ENCODE data around the gene IFNL1. TPM values are rescaled to one million over a fixed set of nuclear protein-coding genes. Genes with fewer than 3 reads are reported as not detected.
A peak's percentile ranks its signal among the peaks of the same experiment; 100 is the strongest.
"Not testable (repeated sequence)": the region's sequence is repeated elsewhere in the genome, so short reads cannot be mapped to it uniquely, and the experiment has no call there.

IFNL1 gene
- total RNA-seq, 1 donor from 2014 or later: not detected

DNA sequence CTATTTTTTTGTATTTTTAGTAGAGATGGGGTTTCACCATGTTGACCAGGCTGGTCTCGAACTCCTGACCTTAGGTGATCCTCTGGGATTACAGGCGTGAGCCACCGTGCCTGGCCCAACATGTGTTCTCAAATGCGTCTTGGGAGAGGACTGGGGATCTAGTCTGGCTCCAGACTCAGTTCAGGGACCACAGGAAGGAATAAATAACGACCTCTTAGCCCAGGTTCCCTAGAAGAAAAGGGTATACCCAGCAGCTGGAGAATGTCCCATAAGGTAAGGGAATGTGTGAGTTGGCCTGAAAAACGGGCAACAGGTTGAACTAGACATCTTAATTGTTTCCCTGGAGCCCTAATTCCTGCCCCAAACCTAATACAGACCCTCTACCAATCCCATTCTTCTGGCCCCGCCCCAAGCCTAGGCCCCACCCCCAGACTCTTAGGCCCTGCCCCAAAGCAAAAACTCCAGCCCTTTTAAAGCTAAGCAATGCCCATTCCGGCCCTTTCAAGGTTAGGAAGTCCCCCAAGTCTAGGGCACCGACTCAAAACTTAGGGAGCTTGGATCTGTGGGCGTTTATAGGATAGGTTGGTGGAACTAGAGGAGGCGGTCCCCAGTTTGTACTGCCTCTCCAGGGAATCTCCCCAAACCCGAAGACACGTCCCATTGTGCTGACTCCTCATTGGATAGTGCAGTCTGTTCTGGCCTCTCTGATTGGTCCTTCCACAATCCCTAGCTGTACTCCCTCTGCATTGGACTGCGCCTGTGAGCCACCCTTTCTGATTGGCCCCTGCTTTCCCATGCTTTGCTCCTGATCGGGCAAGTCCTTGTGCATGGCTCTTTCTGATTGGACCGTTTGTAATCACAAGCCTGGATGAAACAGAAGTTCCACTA, 29.8 kb downstream of the IFNL1 start:
- no peak for DNase-seq (ENCODE audit: low spot score in 2 of 2)
- FAIRE-seq: no peak

DNA sequence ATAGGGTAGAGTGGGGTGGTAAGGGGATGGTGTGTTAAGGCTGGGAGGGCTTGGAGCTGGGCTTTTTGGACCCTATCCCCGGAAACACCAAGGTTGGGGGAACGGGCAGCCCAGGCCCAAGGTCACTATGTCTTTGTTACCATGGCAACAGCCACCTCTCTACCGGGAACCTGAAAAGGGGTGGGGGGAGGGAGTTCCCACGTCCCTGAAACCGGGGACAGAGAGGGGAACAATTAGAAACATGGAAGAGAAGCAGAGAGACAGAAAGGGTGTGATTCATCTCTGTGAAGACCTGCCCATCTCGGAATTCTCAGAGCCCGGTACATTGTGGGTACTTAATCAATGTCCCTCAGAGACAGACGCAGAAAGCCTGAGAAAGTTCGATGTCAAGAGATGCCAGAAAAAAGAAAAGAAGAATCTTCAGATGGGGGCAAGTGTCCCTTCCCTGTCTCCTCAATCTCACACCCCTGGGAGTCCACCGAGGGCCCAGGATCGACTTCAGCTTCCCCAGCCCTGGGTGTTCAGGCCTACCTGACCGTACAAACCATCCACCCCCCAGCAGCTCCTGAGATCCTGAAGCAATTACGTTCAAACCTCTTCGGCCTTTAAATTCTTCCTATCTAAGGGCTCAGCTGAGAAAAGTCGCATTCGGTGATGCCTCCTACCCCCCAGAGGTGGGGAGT, 31.3 kb downstream of the IFNL1 start:
- no peak for FAIRE-seq
- no peak for DNase-seq (ENCODE audit: low spot score in 2 of 2)

DNA sequence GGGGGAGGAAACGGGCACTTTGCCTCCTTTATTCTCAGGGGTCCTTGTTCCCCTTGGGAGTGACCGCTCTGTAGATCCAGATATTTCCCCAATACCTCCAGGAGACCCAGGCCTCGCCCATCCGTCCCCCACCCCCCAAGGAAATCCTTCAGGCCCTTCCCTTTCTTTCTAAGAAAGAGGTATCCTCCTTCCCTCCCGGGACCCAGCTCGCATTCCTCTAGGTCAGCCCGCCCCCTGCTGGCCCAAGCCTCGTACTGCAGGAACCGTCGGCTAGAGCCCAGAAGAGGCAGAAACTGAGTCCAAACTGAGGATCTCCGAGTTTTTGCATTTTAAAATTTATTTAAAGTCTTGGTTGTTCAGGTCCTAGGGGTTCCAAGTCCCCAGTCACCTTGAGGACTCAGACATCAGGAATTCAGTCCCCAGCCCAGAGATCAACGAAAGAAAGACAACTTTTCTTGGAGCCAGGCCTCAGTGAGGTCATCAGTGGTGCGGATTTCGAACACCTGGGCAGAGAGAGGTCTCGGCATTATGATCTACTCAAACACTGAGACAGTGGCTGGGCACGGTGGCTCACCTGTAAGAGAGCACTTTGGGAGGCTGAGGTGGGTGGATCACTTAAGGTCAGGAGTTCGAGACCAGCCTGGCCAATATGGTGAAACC, 32.0 kb downstream of the IFNL1 start:
- no peak for FAIRE-seq

DNA sequence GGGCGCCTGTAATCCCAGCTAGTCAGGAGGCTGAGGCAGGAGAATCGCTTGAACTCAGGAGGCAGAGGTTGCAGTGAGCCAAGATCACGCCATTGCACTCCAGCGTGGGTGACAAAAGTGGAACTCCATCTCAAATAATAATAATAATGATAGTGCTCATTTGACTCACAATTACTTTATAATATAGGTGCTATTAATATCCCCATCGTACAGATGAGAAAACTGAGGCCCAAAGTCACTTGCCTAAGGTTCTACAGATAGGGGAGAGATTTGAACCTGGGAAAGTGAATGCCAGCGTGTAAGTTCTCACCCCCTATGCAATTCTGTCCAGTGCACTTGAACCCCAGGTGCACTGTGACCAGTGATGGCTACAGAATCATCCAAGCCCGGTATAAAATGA, 33.7 kb downstream of the IFNL1 start:
- no peak for FAIRE-seq
- DNase-seq (ENCODE audit: low spot score in 2 of 2): no peak

More for the DNA sequence above, 32.0 kb downstream of the IFNL1 start:
- DNase-seq (ENCODE audit: low spot score in 2 of 2): peak; percentile 77 to 85

DNA sequence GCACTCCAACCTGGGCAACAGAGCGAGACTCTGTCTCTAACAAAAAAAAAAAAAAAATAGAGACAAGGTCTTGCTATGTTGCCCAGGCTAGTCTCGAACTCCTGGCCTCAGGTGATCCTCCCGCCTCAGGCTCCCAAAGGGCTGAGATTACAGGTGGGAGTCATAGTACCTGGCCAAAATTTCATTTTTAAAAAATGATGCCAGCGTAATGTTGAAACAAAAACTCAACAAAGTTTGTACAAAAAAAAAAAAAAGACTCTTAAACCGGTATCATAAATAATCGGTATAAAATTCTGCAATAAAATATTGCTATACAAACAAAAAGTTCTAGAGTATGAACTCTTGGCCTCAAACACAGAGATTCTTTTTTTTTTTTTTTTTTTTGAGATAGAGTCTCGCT, 36.1 kb downstream of the IFNL1 start:
- DNase-seq (ENCODE audit: low spot score in 2 of 2) (no peak), FAIRE-seq (no peak)

DNA sequence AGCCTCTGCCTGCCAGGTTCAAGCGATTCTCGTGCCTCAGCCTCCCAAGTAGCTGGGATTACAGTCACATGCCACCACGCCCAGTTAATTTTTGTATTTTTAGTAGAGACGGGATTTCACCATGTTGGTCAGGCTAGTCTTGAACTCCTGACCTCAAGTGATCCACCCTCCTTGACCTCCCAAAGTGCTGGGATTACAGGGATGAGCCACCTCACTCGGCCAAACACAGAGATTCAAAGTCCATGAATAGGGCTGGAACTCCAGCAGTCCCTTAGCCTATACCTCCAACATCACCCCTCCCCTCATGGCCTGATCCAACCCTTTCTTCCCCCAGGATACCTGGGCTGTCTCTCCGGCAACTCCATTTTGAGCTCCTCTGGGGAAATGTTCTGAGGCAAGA, 36.5 kb downstream of the IFNL1 start:
- not testable (repeated sequence) for DNase-seq (ENCODE audit: low spot score in 2 of 2); FAIRE-seq

DNA sequence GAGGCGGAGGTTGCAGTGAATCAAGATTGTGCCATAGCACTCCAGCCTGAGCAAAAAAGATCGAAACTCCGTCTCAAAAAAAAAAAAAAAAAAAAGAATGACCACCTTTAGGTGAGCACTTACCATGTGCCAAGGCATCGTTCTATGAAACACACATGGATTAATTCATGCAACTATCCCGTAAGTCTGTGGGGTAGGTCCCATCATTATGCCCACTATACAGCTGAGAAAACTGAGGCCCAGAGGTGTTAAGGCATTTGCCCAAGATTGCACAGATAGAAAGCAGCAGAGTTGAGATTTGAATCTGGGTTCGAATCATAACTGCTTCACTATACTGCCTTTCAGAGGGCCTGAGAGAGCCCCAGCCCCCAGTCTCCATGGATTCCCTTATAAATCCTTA, 37.3 kb downstream of the IFNL1 start:
- FAIRE-seq (no peak), DNase-seq (ENCODE audit: low spot score in 2 of 2) (no peak)

DNA sequence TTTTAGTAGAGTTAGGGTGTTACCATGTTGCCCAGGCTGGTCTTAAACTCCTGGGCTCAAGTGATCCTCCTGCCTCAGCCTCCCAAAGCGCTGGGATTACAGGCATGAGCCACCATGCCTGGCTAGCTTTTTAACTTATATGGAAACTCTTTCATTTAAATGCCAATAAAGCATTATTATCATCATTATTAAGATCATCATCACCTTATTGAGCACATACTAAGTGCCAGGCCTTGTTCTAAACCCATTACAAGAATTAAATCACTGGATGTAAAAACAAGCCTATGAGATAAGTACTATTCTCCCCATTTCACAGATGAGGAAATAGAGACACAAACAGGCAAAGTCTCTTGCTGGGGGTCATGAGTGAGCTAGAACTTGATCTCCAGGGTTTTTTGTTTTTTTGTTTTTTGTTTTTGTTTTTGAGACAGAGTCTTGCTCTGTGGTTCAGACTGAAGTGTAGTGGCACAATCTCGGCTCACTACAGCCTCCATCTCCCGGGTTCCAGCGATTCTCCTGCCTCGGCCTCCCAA, 38.3 kb downstream of the IFNL1 start:
- no peak for FAIRE-seq
- DNase-seq (ENCODE audit: low spot score in 2 of 2): no peak

DNA sequence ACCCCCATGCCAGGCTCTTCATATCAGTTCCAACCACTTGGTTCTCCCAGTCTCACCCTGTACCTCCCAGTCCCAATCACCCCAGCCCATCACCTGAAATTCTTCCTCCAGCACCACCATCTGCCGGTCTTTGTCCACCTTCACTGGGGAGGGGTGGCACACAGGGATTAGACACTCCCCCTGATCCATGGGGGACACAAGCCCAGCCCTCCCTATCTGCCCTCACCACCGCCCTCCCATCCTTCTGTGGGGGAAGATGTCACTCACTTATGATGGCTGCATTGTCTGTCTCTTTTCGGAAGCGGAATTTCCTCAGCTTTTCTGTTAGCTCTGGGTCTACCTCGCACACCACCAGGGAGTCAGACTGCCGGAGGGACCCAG, 39.0 kb downstream of the IFNL1 start:
- no peak for DNase-seq (ENCODE audit: low spot score in 2 of 2)

DNA sequence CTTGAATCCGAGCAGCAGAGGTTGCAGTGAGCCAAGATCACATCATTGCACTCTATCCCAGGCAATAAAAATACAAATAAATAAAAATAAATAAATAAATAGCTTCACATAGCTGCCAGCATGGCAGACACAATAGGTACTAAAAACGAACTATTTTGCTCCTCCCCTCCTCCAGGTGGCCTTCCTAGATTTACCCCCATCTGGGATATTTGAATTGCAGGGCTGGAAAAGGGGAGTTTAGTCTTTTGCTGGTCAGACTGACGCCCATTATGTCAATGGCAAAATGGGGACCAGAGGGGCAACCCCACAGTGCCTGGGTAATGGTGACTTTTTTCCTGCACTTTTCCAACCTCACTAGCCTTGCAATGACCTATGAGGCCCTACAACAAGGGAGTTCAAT, 40.3 kb downstream of the IFNL1 start:
- DNase-seq (ENCODE audit: low spot score in 2 of 2) (no peak), FAIRE-seq (no peak)

More for the DNA sequence above, 39.0 kb downstream of the IFNL1 start:
- FAIRE-seq: no peak

DNA sequence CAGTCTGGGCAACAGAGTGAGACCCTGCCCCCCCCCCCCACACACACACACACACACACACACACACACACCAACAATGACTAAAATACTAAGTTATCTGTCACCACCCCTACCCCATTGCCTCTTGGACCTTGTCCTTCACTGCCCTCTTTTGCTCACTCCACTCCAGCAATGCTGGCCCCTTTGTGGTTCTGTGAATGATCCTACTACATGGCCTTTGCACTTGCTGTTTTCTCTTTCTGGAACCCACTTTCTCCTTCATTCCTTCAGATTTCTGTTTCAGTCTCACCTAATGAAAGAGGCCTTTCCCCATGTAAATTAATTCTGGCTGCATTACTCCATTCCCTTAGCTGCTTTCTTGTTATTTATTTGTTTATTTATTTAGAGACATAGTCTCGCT, 43.5 kb downstream of the IFNL1 start:
- FAIRE-seq (no peak), DNase-seq (ENCODE audit: low spot score in 2 of 2) (no peak)

DNA sequence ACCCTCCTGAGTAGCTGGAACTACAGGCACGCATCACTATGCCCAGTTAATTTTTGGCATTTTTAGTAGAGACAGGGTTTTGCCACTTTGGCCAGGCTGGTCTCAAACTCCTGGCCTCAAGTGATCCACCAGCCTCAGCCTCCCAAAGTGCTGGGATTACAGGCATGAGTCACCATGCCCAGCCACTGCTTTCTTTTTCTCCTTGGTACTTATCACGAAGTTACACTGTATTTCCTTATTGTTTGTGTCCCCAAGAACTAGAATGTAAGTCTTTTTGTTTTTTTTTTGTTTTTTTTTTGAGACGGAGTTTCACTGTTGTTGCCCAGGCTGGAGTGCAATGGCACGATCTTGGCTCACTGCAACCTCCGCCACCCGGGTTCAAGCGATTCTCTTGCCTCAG, 43.9 kb downstream of the IFNL1 start:
- FAIRE-seq; DNase-seq (ENCODE audit: low spot score in 2 of 2): not testable (repeated sequence)

DNA sequence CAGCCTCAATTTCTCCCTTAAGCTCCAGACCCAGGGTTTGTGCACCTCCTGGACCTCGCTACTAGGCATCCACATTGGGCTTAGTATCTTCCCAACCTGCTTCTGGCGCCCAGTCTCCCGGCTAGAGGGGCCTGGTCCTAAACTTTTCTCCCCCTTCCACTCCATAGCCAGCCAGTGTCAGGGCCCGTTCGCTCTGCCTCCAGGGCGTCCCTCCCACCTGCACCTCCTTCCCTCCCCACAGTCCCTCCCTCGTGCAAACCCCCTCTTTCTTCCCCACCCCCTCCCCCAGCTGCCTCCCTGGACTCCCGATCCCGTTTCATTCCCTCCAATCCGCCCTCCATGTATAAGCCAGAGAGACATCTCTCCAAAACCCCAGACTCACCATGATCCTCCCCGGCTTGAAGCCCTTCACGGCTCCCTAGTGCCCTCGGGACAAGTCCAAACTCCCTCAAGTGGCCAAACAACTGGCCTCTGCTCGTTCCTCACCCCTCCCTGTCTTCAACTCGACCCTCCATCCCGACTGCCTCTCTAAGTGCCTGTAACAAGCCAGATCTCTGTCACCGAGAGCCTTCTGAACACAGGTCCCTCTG, 45.0 kb downstream of the IFNL1 start:
- FAIRE-seq (no peak), DNase-seq (ENCODE audit: low spot score in 2 of 2) (no peak)

DNA sequence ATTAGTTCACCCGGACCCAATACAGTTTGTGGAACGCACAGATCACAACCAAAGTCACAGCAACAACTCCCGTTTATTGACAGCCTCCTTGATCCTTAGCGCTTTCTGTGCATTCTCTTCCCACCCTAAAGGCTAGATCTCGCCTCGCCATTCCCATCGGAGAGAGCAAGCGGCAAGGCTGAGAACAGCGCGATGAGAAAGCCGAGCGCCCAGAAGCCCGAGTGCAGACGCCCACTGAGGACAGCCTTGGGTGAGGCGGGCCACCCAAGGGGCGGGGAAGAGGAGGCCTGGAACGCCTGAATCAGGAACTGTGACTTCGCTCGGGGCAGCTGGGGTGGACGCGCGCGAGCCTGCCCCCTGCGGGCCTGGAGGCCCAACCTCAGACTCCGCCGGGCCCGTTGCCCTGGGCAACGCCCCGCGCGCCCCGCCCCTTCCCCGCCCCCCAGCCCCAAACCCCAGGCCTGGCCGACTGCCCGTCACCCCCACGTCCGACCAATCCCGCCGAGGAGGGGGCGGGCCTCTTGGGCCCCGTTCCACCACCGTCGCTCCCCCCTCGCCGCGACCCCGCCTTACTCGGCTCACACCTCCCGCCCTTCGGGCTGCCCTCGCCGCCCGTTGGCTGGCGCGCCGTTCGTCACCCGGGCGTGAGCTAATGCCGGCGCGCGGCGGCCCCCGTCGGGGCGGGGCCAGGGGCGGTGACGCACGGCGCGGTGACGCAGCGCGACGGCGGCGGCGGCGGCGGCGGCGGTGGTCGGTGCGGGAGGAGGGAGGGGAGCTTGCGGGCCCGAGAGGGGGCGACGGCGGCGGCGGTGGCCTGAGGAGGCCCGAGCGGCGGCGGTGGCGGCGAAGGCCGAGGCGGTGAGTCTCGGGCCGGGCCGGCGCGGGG, 45.8 kb downstream of the IFNL1 start, which contains the start of gene SAMD4B:
Gene SAMD4B, plus strand, starts transcription at position 703 of the 886 bp plus-strand sequence. CDS start 14,473 bp downstream, outside the sequence.
- FAIRE-seq (no peak), DNase-seq (ENCODE audit: low spot score in 2 of 2) (peak; percentile 98 to 99)

DNA sequence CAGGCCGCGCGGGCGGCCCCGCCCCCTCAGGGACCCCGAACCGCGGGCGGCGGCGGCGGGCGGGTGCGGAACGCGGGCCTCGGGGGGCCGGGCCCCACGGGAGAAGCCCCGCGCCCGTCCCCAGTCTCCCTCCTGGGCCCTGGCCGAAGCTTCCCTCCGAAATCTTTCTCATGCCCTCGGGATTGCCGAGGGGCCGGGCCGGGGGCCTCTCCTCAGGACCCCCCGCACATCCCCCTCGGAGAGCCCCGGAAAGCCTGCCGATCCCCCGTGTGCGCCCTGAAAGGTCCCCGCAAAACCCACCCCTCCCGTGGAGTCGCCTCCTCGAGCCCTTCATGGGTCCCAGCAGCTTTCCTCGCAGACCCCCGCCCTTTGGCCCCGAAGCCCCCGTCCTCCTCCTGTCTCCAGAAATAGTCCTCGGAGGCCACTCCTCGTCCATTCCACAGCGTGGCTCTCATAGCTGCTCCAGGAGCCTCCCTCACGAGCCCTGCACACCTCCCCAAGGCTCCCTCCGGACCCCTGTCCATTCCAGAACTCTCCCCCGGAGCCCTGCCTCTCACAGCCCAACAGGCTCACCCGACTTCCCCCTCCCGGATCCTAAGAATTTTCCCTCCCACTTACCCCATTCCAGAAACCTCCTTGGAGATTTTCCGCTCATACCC, 46.6 kb downstream of the IFNL1 start:
- FAIRE-seq (no peak), DNase-seq (ENCODE audit: low spot score in 2 of 2) (no peak)

DNA sequence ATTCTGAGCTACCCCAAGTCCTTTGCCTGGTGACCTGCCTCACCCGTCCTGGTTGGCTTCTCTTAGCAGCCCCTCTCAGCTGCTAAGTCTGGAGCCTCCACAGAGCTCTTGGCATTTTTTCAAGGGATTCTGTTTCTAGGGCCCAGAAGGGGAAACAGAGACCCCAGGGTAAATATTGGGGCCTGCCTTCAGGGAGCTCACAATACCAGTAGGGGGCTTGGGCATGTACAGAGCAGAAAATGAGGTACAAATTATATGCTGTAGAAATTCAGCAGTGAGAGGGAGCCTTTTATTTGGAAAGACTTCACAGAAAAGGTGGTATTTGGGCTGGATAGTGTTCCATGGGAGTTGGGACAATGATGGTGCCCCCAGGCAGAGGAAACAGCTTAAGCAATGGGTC, 49.7 kb downstream of the IFNL1 start:
- no peak for FAIRE-seq
- DNase-seq (ENCODE audit: low spot score in 2 of 2): no peak

DNA sequence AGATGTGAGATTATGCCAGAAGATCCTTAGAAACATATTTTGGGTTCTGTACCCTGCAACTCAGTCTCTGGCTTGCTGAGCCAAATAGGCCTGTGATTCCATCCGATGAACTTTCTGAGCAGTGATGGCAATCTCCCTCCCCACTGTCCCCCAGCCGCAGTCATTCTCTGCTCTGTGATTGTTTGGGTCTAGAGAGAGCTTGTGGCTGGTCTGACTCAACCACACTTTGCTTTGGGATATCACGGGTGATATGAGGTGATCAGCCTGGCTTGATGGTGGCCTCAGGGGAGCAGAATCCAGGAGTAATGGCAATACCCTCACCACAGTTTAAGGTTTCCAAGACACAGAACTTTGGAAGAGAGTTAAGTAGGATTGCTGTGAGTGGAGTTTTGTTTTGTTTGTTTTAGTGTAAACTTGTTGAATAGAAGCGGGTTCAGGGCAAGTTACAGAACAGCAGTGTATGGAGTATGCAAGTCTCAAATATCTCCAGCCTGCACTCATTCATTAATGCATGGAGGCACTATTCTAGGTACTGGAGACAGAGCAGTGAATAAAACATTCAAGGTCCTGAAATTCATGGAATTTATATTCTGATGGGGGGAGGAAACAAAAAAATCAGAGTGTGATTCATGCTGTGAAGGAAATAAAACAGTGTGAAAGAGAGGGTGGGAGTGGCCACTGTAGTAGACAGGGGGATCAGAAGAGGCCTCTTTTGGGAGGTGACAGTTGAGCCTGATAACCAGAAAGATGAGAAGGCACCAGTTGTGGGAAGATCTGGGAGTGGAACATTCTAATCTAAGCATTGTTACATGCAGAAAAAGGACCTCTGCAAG, 51.3 kb downstream of the IFNL1 start:
- no peak for FAIRE-seq

More for the DNA sequence above, 51.3 kb downstream of the IFNL1 start:
- no peak for DNase-seq (ENCODE audit: low spot score in 2 of 2)
